GM20000 (cell line): Measurements from ENCODE around the gene CACNA1H.
"Not testable (repeated sequence)": the region's sequence is repeated elsewhere in the genome, so short reads cannot be mapped to it uniquely, and the experiment has no call there.

Experiments
- DNase-seq: peaks from one replicate; pipeline ENCODE4 v3.0.0; 2012; ENCODE audit warnings: low spot score
- CTCF ChIP-seq: IDR thresholded peaks from 2 replicates; pipeline ENCODE4 v1.5.1; 2012; ENCODE audit warnings: mild to moderate bottlenecking, control low read depth; ENCODE audit errors: extremely low read depth, missing control alignments

The CACNA1H gene

GRCh38 chr16:1256296-1256873 lies 103.5 kb downstream of the CACNA1H start:
- not testable (repeated sequence) for DNase-seq

GRCh38 chr16:1256874-1257322 lies 104.0 kb downstream of the CACNA1H start:
- no peak for TF ChIP-seq CTCF
- no peak for DNase-seq

- DNase-seq, result no peak
Observed at GRCh38 chr16:1257561-1258224, 104.8 kb downstream of the CACNA1H start.

GRCh38 chr16:1258225-1258600 lies 105.3 kb downstream of the CACNA1H start:
- TF ChIP-seq CTCF, result no peak

More at GRCh38 chr16:1257561-1258224, 104.8 kb downstream of the CACNA1H start:
- TF ChIP-seq CTCF, result no peak

GRCh38 chr16:1258906-1259759 lies 106.2 kb downstream of the CACNA1H start:
- DNase-seq, result no peak
- no peak for TF ChIP-seq CTCF

More at GRCh38 chr16:1258225-1258600, 105.3 kb downstream of the CACNA1H start:
- DNase-seq, result no peak

GRCh38 chr16:1259760-1260068 lies 106.8 kb downstream of the CACNA1H start:
- TF ChIP-seq CTCF, result no peak
- no peak for DNase-seq

GRCh38 chr16:1260101-1260680 lies 107.3 kb downstream of the CACNA1H start:
- no peak for DNase-seq
- no peak for TF ChIP-seq CTCF
